ENCODE measurements around the gene TPSAB1.
"Not testable (repeated sequence)": the region's sequence is repeated elsewhere in the genome, so short reads cannot be mapped to it uniquely, and the experiment has no call there.

- TF ChIP-seq, protein P1, sequence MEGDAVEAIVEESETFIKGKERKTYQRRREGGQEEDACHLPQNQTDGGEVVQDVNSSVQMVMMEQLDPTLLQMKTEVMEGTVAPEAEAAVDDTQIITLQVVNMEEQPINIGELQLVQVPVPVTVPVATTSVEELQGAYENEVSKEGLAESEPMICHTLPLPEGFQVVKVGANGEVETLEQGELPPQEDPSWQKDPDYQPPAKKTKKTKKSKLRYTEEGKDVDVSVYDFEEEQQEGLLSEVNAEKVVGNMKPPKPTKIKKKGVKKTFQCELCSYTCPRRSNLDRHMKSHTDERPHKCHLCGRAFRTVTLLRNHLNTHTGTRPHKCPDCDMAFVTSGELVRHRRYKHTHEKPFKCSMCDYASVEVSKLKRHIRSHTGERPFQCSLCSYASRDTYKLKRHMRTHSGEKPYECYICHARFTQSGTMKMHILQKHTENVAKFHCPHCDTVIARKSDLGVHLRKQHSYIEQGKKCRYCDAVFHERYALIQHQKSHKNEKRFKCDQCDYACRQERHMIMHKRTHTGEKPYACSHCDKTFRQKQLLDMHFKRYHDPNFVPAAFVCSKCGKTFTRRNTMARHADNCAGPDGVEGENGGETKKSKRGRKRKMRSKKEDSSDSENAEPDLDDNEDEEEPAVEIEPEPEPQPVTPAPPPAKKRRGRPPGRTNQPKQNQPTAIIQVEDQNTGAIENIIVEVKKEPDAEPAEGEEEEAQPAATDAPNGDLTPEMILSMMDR (IDR thresholded peaks at IDR 0.05; ENCODE audit: extremely low read depth in 1 of 2, insufficient read depth in 1 of 2, low read depth in 1 of 2, low read length in 2 of 2), result not testable (repeated sequence)
- TF ChIP-seq POLR2A (IDR thresholded peaks at IDR 0.05; ENCODE audit: low read depth, low read length); EZH2 (IDR thresholded peaks at IDR 0.05; ENCODE audit: borderline replicate concordance, low read depth, low read length, severe bottlenecking): not testable (repeated sequence)
Measured at GRCh38 chr16:1231301-1231700, 9.2 kb upstream of the TPSAB1 start.
